Heart left ventricle (tissue), 13 donors: ENCODE measurements around the gene AFF1.

Experiments
- CTCF ChIP-seq, 12 donors: fragments of 200-600 bp; sonication (generic) in 4 of 12; IDR thresholded peaks; one replicate each; pipeline versions ENCODE4 v1.5.0 to v1.8.0; 2018 to 2022; ENCODE audit warnings: antibody characterized with exemption in 12 of 12, mild to moderate bottlenecking in 5 of 12
- POLR2A ChIP-seq, 2 donors: fragments of 450-650 bp; IDR thresholded peaks; one replicate each; pipeline ENCODE4 v1.6.1; 2017; ENCODE audit warnings: antibody characterized with exemption in 2 of 2, mild to moderate bottlenecking in 2 of 2, moderate library complexity in 2 of 2
- donor health status: ischemic (EF 13 %, LVEDD 7.1; RV severe dilation, severe dysfunction).
- donor health status: DM: no; HTN: yes; CAD: no.
- donor health status: DM: no; HTN: no; CAD: no.
- donor health status: ischemic (EF 25% LVEDD 6.9; RV normal size, moderate dysfunction).
- donor health status: ischemic (EF 25% LVEDD 5.7; RV mildly dilated, moderate dysfunction).
- donor health status: ischemic (EF 35%, LVEDD 5.7; RV mildly dilated, moderate dysfunction).
- donor health status: nonischemic (EF 11% LVEDD 7.7; RV severe dilation, severe dysfunction).
- donor health status: DM: yes; HTN: yes; CAD: no.
- donor health status: PGD.
- donor health status: ischemic (EF 29% LVEDD 5.4; RV normal size, mild dysfunction).
- donor health status: nonischemic (EF 23%, LVEDD 6.1; RV moderate dilation, normal function).

GRCh38 chr4:86981789-86982188 lies 47.0 kb downstream of the AFF1 start:
- TF ChIP-seq POLR2A (IDR thresholded peaks at IDR 0.05) (no peak), CTCF (IDR thresholded peaks at IDR 0.05) (no peak)
